ENCODE measurements around the gene CHRDL1.

Gene CHRDL1

DNA sequence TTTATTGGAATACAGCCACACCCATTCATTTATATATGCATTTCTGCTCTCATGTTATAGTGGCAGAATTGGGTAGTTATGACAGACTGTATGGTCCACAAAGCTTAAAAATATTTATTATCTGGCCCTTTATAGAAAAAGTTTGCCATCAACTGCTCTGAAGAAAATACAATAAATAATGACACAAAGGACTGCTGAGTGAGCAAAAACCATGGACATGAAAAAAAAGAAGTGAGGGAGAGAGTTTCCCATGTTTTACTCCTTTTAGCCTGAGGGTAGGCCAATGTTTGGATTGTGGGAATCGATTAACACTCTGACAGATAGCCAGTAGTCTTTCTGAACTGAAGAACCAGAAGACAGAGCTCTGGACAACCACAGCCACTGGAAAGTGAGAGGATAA, 149.2 kb downstream of the CHRDL1 start:
- DNase-seq, result no peak

Data from NK-92 treated with Interleukin-12 subunit alpha and Interleukin-12 subunit beta, amount 100 ng/mL, for 24 hours (cell line).